Medulla oblongata (tissue), 1 donor: ENCODE data around the gene FAF1.

ENCODE experiments used
- DNase-seq: peaks from one replicate; pipeline ENCODE4 v3.0.0-alpha.2; 2015; ENCODE audit errors: extremely low spot score

Gene FAF1

GRCh38 chr1:50978144-50978851, 18.2 kb upstream of the FAF1 start:
- peak; percentile 57 for DNase-seq

GRCh38 chr1:50977575-50978143, 17.6 kb upstream of the FAF1 start:
- DNase-seq = peak; percentile 59

GRCh38 chr1:50976890-50977574, 17.0 kb upstream of the FAF1 start:
- DNase-seq = peak; percentile 59

- DNase-seq = peak; percentile 43
Measured at GRCh38 chr1:50976111-50976889, 16.2 kb upstream of the FAF1 start.

- no peak for DNase-seq
Measured at GRCh38 chr1:50975436-50975835, 15.4 kb upstream of the FAF1 start.

GRCh38 chr1:50974618-50974935, 14.5 kb upstream of the FAF1 start:
- peak; percentile 20 for DNase-seq

- DNase-seq = peak; percentile 27
Measured at GRCh38 chr1:50973875-50974617, 14.0 kb upstream of the FAF1 start.

GRCh38 chr1:50973255-50973654, 13.2 kb upstream of the FAF1 start:
- no peak for DNase-seq

- peak; percentile 22 for DNase-seq
Measured at GRCh38 chr1:50972766-50973165, 12.7 kb upstream of the FAF1 start.

GRCh38 chr1:50971748-50972305, 11.8 kb upstream of the FAF1 start:
- DNase-seq = peak; percentile 16

- peak; percentile 32 for DNase-seq
Measured at GRCh38 chr1:50970931-50971582, 11.0 kb upstream of the FAF1 start.

- DNase-seq = peak; percentile 45
Measured at GRCh38 chr1:50970509-50970887, 10.4 kb upstream of the FAF1 start.

- peak; percentile 88 for DNase-seq
Measured at GRCh38 chr1:50969611-50970508, 9.8 kb upstream of the FAF1 start, which contains the start of gene CDKN2C. Gene CDKN2C, plus strand, starts transcription at chr1:50970245. Its CDS starts 124 bp downstream, at chr1:50970369.

GRCh38 chr1:50968821-50969610, 8.9 kb upstream of the FAF1 start:
- DNase-seq = no peak

- DNase-seq = peak; percentile 91
Measured at GRCh38 chr1:50968158-50968820, 8.2 kb upstream of the FAF1 start.

GRCh38 chr1:50967416-50968157, 7.5 kb upstream of the FAF1 start:
- DNase-seq = peak; percentile 52

GRCh38 chr1:50966991-50967390, 6.9 kb upstream of the FAF1 start:
- no peak for DNase-seq

- DNase-seq = no peak
Measured at GRCh38 chr1:50964863-50965262, 4.8 kb upstream of the FAF1 start.
